Gastrocnemius medialis (tissue), 4 donors: ENCODE data around the gene NCBP2. TPM values are rescaled to one million over a fixed set of nuclear protein-coding genes. Genes with fewer than 3 reads are reported as not detected.

Experiments used
- ATAC-seq, 2 donors: fragments of 150-250 bp; one replicate each; pipeline ENCODE4 v1.9.1; 2016
- DNase-seq, 2 donors: peaks; one replicate each; pipeline ENCODE4 v3.0.0-alpha.2; 2019
- H3K27ac ChIP-seq, 4 donors: fragments of 200-600 bp; sonication (generic); 1 replicate in 1 of 4; 2 replicates in 3 of 4; pipeline ENCODE4 v1.5.1; 2016 to 2018; ENCODE audit warnings: mild to moderate bottlenecking in 2 of 4, moderate library complexity in 1 of 4
- H3K27me3 ChIP-seq, 3 donors: fragments of 200-600 bp; sonication (generic) in 2 of 3; 1 replicate in 1 of 3; 2 replicates in 2 of 3; pipeline versions ENCODE4 v1.5.1 to v1.6.0; 2016 to 2019; ENCODE audit warnings: mild to moderate bottlenecking in 1 of 3, moderate library complexity in 1 of 3
- H3K36me3 ChIP-seq, 2 donors: fragments of 200-600 bp; sonication (generic) in 1 of 2; one replicate each; pipeline ENCODE4 v1.5.1; 2017 to 2018
- H3K4me1 ChIP-seq, 2 donors: fragments of 200-600 bp; sonication (generic) in 1 of 2; one replicate each; pipeline ENCODE4 v1.5.1; 2016 to 2017; ENCODE audit warnings: mild to moderate bottlenecking in 2 of 2
- H3K4me3 ChIP-seq, 4 donors: fragments of 200-600 bp; sonication (generic) in 3 of 4; 1 replicate in 1 of 4; 2 replicates in 3 of 4; pipeline ENCODE4 v1.5.1; 2016 to 2019; ENCODE audit warnings: mild to moderate bottlenecking in 2 of 4
- H3K9me3 ChIP-seq, 3 donors: fragments of 200-600 bp; sonication (generic) in 2 of 3; 1 replicate in 1 of 3; 2 replicates in 2 of 3; pipeline ENCODE4 v1.5.1; 2016 to 2019
- POLR2A ChIP-seq, 2 donors: fragments of 450-650 bp; IDR thresholded peaks; one replicate each; pipeline ENCODE4 v1.6.1; 2017; ENCODE audit warnings: antibody characterized with exemption in 2 of 2, mild to moderate bottlenecking in 2 of 2, moderate library complexity in 2 of 2
- in situ Hi-C, 4 donors: fragments of 200-750 bp; cut with MboI; loops; one replicate each; pipeline versions ENCODE4 v1.15.0 to v1.8.0; 2017; ENCODE audit warnings: low sequenced_read_pairs in 4 of 4
- intact Hi-C: fragments of 100-400 bp; cut with DNase I; formaldehyde crosslinking; loops from one replicate; pipeline ENCODE4 v1.15.1; 2023; ENCODE audit warnings: low total_unique reads
- total RNA-seq, 4 donors: library from RNA; depleted of rRNA; stranded (reverse); fragments of >200 nt; gene quantifications; one replicate each; pipeline versions ENCODE4 v1.1.0 to v1.2.3, GENCODE V29; 2016
- TF ChIP-seq, protein P1 (sequence below), 5 experiments: fragments of 450-650 bp in 3 of 5; fragments of 200-600 bp in 2 of 5; sonication (generic) in 2 of 5; IDR thresholded peaks in 4 of 5; conservative IDR thresholded peaks in 1 of 5; 1 replicate in 4 of 5; 2 replicates in 1 of 5; pipeline ENCODE4 v1.5.1; 2016 to 2019; ENCODE audit warnings: antibody characterized with exemption in 5 of 5, mild to moderate bottlenecking in 3 of 5, moderate library complexity in 3 of 5

Gene NCBP2
- total RNA-seq, 4 donors from 2014 or later = 23.4 to 29.9 (median 27.5) TPM

DNA sequence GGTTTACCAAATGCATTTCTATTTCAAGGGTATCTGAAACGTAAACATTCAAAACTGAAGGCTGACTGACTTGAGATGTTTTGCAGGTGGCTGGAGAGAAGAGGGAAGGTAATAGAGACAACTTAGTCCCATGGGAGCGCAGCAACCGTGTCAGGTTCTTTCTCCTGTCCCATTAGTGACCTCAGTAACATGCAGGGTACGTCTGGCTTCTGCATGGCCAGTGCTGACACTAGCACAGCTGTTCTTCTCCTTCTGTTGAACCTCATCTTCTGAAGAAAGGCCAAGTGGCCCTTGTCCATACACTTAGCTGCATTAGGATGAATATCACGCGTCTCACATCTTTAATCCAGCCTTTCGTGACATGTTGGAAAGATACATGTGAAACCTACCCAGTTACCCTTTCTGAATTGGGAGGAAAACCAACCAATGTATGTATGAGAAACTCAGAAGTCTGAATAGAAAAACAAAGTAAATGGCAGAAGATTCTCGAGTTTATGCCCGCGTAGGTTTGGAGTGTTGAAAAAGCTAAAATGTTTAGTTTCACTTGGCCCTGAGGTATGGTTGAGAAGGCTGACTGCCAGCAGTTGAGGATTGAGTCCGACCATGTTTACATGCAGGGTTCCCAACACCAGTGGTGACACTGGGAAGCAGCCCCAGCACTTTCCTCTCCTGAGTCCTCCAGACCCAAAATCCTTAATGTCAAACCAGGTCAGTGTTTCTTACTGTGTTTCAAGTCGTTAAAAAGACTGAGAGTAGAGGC is 10.3 kb downstream of the NCBP2 start:
- in situ Hi-C loops (loop anchor here in 1 of 4 donors (25.0 kb wide), 1 partner anchor 370 kb away; the partner anchor contains the start of genes FBXO45 and WDR53), intact Hi-C loops (no loop called here)
- no peak for TF ChIP-seq POLR2A (IDR thresholded peaks at IDR 0.05)
- Histone ChIP-seq H3K36me3 (peaks cover 0 to 79% of the 10 kb centered on the region in 2 donors), H3K4me1 (no peaks in the 10 kb centered on the region), H3K9me3 (no peaks in the 10 kb centered on the region), H3K27ac (peak overlapping the region in 2 of 4 donors; percentile 18 to 38), H3K27me3 (no peaks in the 10 kb centered on the region), H3K4me3 (no peak overlapping the region)
- ATAC-seq (peak; percentile 33 to 67), DNase-seq (no peak)

DNA sequence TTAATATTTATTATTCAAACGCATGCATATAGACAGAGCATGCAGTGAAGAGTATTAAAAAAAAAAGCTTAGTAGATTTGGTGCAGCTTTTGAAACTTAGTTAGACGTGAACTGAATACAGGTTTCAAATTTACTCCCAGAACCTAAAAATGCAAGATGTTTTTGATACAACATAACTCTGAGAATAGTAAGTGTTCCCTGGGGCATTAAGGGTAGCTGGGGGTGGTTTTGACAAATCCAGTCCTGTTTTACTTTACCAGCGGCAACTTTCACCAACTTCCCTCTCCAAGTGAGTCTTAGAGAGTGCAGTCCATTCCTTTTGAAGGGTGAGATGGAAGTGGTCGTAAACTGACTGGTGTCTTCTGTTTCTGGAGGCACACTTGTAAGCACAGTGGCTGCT is 11.2 kb downstream of the NCBP2 start:
- H3K27me3 ChIP-seq = no peaks in the 10 kb centered on the region
- in situ Hi-C loops = loop anchor here in 1 of 4 donors (25.0 kb wide), 1 partner anchor 369 kb away; the partner anchor contains the start of genes FBXO45 and WDR53
- no peaks in the 10 kb centered on the region for H3K4me1 ChIP-seq
- intact Hi-C loops = no loop called here
- H3K9me3 ChIP-seq = no peaks in the 10 kb centered on the region
- TF ChIP-seq, protein P1, sequence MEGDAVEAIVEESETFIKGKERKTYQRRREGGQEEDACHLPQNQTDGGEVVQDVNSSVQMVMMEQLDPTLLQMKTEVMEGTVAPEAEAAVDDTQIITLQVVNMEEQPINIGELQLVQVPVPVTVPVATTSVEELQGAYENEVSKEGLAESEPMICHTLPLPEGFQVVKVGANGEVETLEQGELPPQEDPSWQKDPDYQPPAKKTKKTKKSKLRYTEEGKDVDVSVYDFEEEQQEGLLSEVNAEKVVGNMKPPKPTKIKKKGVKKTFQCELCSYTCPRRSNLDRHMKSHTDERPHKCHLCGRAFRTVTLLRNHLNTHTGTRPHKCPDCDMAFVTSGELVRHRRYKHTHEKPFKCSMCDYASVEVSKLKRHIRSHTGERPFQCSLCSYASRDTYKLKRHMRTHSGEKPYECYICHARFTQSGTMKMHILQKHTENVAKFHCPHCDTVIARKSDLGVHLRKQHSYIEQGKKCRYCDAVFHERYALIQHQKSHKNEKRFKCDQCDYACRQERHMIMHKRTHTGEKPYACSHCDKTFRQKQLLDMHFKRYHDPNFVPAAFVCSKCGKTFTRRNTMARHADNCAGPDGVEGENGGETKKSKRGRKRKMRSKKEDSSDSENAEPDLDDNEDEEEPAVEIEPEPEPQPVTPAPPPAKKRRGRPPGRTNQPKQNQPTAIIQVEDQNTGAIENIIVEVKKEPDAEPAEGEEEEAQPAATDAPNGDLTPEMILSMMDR (IDR thresholded peaks at IDR 0.05 in 4 of 5, conservative IDR thresholded peaks at IDR 0.05 in 1 of 5) = no peak
- TF ChIP-seq POLR2A (IDR thresholded peaks at IDR 0.05) = no peak
- ATAC-seq (no peak), DNase-seq (no peak)
- H3K36me3 ChIP-seq = peaks cover 0 to 70% of the 10 kb centered on the region in 2 donors
- peak overlapping the region in 1 of 4 donors; percentile 26 for H3K27ac ChIP-seq
- no peak overlapping the region for H3K4me3 ChIP-seq

DNA sequence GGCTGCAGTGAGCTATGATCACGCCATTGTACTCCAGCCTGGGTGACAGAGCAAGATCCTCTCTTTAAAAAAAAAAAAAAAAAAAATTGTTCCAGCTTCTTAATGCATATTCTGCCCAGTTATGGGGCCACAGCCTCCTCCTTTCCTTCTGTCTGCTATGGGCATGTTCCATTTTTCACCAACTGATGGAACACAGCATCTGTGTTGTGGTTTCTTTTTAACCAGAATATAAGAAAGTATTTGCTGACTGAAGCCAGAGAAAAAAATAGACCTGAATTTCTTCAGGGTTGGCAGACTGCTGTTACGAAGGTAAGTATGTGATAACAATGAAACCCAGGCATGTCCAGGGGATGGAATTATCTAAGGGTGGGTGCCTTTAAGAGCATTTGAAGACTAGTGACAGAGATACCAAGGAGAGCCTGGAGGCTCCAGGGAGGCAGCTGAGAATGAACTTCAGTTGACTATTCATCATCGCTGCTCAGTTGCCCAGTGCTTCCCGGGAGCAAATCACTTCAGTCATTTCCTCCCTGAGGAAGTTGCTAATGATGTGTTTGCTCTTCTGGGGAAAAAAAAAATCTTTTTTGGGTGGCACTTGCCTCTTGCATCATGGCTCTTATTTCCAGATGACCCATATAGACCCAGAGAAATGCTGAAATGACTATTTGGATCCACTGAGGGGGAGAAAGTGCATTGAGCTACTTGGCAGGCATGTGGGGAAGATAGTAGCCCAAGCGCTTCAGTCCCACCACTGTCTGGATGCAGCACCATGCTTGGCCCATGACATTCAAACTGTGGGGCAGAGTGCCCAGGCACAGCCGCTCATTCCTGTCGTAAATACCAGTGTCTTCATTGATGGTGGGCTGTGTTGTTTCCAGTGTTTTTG is 14.5 kb downstream of the NCBP2 start:
- intact Hi-C loops = no loop called here
- TF ChIP-seq POLR2A (IDR thresholded peaks at IDR 0.05) = no peak
- TF ChIP-seq, protein P1 (IDR thresholded peaks at IDR 0.05 in 4 of 5, conservative IDR thresholded peaks at IDR 0.05 in 1 of 5) = no peak
- ATAC-seq (no peak), DNase-seq (no peak)
- peaks cover 0 to 43% of the 10 kb centered on the region in 2 donors for H3K36me3 ChIP-seq
- H3K4me3 ChIP-seq = no peak overlapping the region
- no peaks in the 10 kb centered on the region for H3K27me3 ChIP-seq
- in situ Hi-C loops = loop anchor here in 1 of 4 donors (25.0 kb wide), 1 partner anchor 366 kb away; the partner anchor contains the start of genes FBXO45 and WDR53
- no peaks in the 10 kb centered on the region for H3K9me3 ChIP-seq
- no peaks in the 10 kb centered on the region for H3K4me1 ChIP-seq
- no peak overlapping the region for H3K27ac ChIP-seq

DNA sequence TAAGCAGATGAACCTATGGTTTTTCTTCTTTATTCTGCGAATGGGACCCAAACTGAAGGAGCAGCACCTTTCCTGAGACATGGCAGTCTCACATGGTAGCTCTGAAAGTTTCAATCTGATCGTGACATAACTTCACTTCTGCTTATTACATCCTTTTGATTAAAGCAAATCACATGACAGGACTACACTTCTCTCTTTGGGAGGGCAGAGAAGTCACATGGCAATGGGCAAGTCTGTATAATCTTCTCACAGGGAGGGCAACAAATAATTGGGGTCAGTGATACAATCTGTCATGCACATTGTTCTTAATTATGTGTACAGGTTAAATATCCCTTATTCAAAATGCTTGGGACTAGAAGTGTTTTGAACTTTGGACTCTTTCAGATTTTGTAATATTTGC is 21.6 kb downstream of the NCBP2 start:
- ATAC-seq (no peak), DNase-seq (no peak)
- no peak for TF ChIP-seq POLR2A (IDR thresholded peaks at IDR 0.05)
- TF ChIP-seq, protein P1 (IDR thresholded peaks at IDR 0.05 in 4 of 5, conservative IDR thresholded peaks at IDR 0.05 in 1 of 5) = no peak
- intact Hi-C loops = no loop called here
- Histone ChIP-seq H3K4me3 (no peak overlapping the region), H3K27me3 (no peaks in the 10 kb centered on the region), H3K4me1 (no peaks in the 10 kb centered on the region), H3K27ac (no peak overlapping the region), H3K36me3 (peaks cover 0 to 20% of the 10 kb centered on the region in 2 donors), H3K9me3 (no peaks in the 10 kb centered on the region)
- in situ Hi-C loops = no loop called here

DNA sequence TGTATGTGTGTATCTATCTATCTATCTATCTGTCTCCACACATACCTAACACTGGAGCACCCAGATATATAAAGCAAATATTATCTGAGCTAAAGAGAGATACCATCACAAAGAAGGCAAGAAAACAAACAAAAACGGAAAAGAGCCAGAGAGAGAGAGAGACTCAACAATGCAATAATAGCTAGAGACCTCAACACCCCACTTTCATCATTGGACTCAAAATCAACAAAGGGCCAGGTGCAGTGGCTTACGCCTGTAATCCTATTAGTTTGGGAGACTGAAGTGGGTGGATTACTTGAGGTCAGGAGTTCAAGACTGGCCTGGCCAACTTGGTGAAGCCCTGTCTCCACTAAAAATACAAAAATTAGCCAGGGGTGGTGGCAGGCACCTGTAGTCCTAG is 23.4 kb downstream of the NCBP2 start:
- intact Hi-C loops = no loop called here
- Histone ChIP-seq H3K4me3 (no peak overlapping the region), H3K27ac (no peak overlapping the region), H3K27me3 (no peaks in the 10 kb centered on the region), H3K4me1 (no peaks in the 10 kb centered on the region), H3K9me3 (no peaks in the 10 kb centered on the region), H3K36me3 (peaks cover 0 to 32% of the 10 kb centered on the region in 2 donors)
- no peak for DNase-seq
- TF ChIP-seq, protein P1 (IDR thresholded peaks at IDR 0.05 in 4 of 5, conservative IDR thresholded peaks at IDR 0.05 in 1 of 5) = no peak
- TF ChIP-seq POLR2A (IDR thresholded peaks at IDR 0.05) = no peak
- in situ Hi-C loops = no loop called here
- ATAC-seq = no peak
